Motor neuron (in vitro differentiated cells): ENCODE results near the gene GATA5. TPM values are rescaled to one million over a fixed set of nuclear protein-coding genes. Genes with fewer than 3 reads are reported as not detected.
"Not testable (repeated sequence)": the region's sequence is repeated elsewhere in the genome, so short reads cannot be mapped to it uniquely, and the experiment has no call there.

Source experiments
- ATAC-seq, 8 experiments: fragments of 200-7000 bp; cut with Tn5 transposase; replicated peaks in 6 of 8; 2 replicates each; pipeline ENCODE4 v1.8.0; 2021; ENCODE audit warnings: mild to moderate bottlenecking in 8 of 8, moderate library complexity in 8 of 8
- H3K27ac ChIP-seq, 2 donors: fragments of 250-450 bp; sonication (Bioruptor Pico); 2 replicates each; pipeline ENCODE4 v1.9.0; 2021; ENCODE audit warnings: antibody characterized with exemption in 2 of 2, mild to moderate bottlenecking in 2 of 2, moderate library complexity in 1 of 2
- H3K4me1 ChIP-seq, 2 donors: fragments of 250-450 bp; sonication (Bioruptor Pico); replicated peaks in 1 of 2; 2 replicates each; pipeline ENCODE4 v1.6.1; 2021; ENCODE audit warnings: antibody characterized with exemption in 2 of 2, mild to moderate bottlenecking in 2 of 2, moderate library complexity in 1 of 2
- H3K4me3 ChIP-seq, 5 donors: fragments of 250-450 bp; sonication (Bioruptor Pico); 2 replicates each; pipeline ENCODE4 v1.9.0; 2021; ENCODE audit warnings: antibody characterized with exemption in 5 of 5, mild to moderate bottlenecking in 5 of 5, moderate library complexity in 4 of 5
- WGBS, 10 experiments: fragments of 450-650 bp; shearing (Covaris generic); methylation state at CpG; one replicate each; pipeline ENCODE4 v1.0.0; 2022; 5-methylcytosine and 5-hydroxymethylcytosine counted together
- in situ Hi-C, 9 experiments: fragments of 400-800 bp; cut with MboI; loops; one replicate each; pipeline ENCODE4 v1.15.0; 2021; ENCODE audit warnings: low sequenced_read_pairs in 9 of 9, low pct_unique_long_range_greater_than_20kb in 2 of 9; ENCODE audit not compliant: unreplicated experiment in 9 of 9
- total RNA-seq, 8 experiments: library from RNA; unstranded; fragments of 300-600 nt; gene quantifications; 2 replicates each; pipeline versions ENCODE4 v1.2.3 to v1.2.4, GENCODE V29; 2022

The GATA5 gene
- total RNA-seq, 8 experiments from 2014 or later = 0.11 to 0.58 (median 0.19) TPM; not detected in 2

GRCh38 chr20:62493253-62493885, 17.6 kb upstream of the GATA5 start:
- no peak overlapping the region for H3K27ac ChIP-seq
- in situ Hi-C loops = loop anchor here in 4 of 9 experiments (10.0 to 25.0 kb wide), 2 partner anchors 119 to 121 kb away; no protein-coding TSS in a partner anchor
- WGBS, 10 experiments = 63 to 100% (median 81%) methylated on average over 1 to 7 of the region's 15 CpGs; no CpG with 5 or more reads in 5 of the 10 experiments
- peaks cover 17 to 24% of the 10 kb centered on the region in 2 donors for H3K4me1 ChIP-seq
- no peak for ATAC-seq
- H3K4me3 ChIP-seq = no peak overlapping the region

GRCh38 chr20:62492711-62493110, 16.9 kb upstream of the GATA5 start:
- Histone ChIP-seq H3K4me3 (no peak overlapping the region), H3K4me1 (peaks cover 17 to 25% of the 10 kb centered on the region in 2 donors), H3K27ac (no peak overlapping the region)
- 93 to 100% (median 100%) methylated on average over 1 to 3 of the region's 10 CpGs; no CpG with 5 or more reads in 7 of the 10 experiments for WGBS, 10 experiments
- in situ Hi-C loops = loop anchor here in 4 of 9 experiments (10.0 to 25.0 kb wide), 2 partner anchors 120 to 122 kb away; no protein-coding TSS in a partner anchor
- no peak for ATAC-seq

GRCh38 chr20:62490783-62491182, 15.0 kb upstream of the GATA5 start:
- in situ Hi-C loops = loop anchor here in 4 of 9 experiments (10.0 to 25.0 kb wide), 2 partner anchors 122 to 124 kb away; no protein-coding TSS in a partner anchor
- 6 to 92% (median 69%) methylated on average over 1 to 3 of the region's 4 CpGs; no CpG with 5 or more reads in 4 of the 10 experiments for WGBS, 10 experiments
- not testable (repeated sequence) for ATAC-seq

DNA sequence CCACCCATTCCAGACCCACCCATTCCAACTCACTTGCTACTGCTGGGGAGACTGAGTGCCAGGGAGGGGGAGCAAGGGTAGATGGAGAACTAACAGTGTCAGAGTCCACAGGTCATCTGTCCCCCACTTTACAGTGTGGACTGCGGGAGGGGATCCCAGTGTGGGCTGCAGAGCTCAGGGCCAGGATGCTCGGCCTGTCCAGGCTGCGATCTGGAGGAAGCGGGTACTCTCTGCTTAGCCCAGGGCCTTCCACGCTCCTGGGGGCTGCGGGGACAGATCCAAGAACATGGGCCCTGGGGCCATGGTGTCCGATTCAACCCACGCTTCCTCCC, 14.1 kb upstream of the GATA5 start:
- Histone ChIP-seq H3K4me1 (peaks cover 21 to 30% of the 10 kb centered on the region in 2 donors), H3K4me3 (no peak overlapping the region), H3K27ac (no peak overlapping the region)
- WGBS, 10 experiments = 40 to 90% methylated on average over 1 to 3 of the region's 8 CpGs; no CpG with 5 or more reads in 8 of the 10 experiments
- ATAC-seq = no peak
- in situ Hi-C loops = loop anchor here in 4 of 9 experiments (10.0 to 25.0 kb wide), 2 partner anchors 122 to 125 kb away; no protein-coding TSS in a partner anchor

More at GRCh38 chr20:62490783-62491182, 15.0 kb upstream of the GATA5 start:
- not testable (repeated sequence) for H3K27ac ChIP-seq, H3K4me3 ChIP-seq
- H3K4me1 ChIP-seq = peaks cover 15 to 30% of the 10 kb centered on the region in 2 donors

GRCh38 chr20:62489186-62489931, 13.6 kb upstream of the GATA5 start:
- H3K27ac ChIP-seq = no peak overlapping the region
- ATAC-seq = peak in 5 of 8 experiments; percentile 2 to 60 (median 9)
- H3K4me1 ChIP-seq = peaks cover 21 to 33% of the 10 kb centered on the region in 2 donors
- in situ Hi-C loops = loop anchor here in 2 of 9 experiments (25.0 kb wide), 1 partner anchor 123 kb away; no protein-coding TSS in a partner anchor
- no peak overlapping the region for H3K4me3 ChIP-seq
- WGBS, 10 experiments = 36 to 70% (median 70%) methylated on average over 2 to 15 of the region's 18 CpGs; no CpG with 5 or more reads in 7 of the 10 experiments

- no peak overlapping the region for H3K27ac ChIP-seq
- H3K4me1 ChIP-seq = peaks cover 21 to 33% of the 10 kb centered on the region in 2 donors
- no peak for ATAC-seq
- in situ Hi-C loops = loop anchor here in 2 of 9 experiments (25.0 kb wide), 1 partner anchor 124 kb away; no protein-coding TSS in a partner anchor
- no peak overlapping the region for H3K4me3 ChIP-seq
- WGBS, 10 experiments = 0 to 78% (median 65%) methylated on average over 1 to 2 of the region's 3 CpGs; no CpG with 5 or more reads in 5 of the 10 experiments
Observed at GRCh38 chr20:62488470-62488869, 12.7 kb upstream of the GATA5 start.

DNA sequence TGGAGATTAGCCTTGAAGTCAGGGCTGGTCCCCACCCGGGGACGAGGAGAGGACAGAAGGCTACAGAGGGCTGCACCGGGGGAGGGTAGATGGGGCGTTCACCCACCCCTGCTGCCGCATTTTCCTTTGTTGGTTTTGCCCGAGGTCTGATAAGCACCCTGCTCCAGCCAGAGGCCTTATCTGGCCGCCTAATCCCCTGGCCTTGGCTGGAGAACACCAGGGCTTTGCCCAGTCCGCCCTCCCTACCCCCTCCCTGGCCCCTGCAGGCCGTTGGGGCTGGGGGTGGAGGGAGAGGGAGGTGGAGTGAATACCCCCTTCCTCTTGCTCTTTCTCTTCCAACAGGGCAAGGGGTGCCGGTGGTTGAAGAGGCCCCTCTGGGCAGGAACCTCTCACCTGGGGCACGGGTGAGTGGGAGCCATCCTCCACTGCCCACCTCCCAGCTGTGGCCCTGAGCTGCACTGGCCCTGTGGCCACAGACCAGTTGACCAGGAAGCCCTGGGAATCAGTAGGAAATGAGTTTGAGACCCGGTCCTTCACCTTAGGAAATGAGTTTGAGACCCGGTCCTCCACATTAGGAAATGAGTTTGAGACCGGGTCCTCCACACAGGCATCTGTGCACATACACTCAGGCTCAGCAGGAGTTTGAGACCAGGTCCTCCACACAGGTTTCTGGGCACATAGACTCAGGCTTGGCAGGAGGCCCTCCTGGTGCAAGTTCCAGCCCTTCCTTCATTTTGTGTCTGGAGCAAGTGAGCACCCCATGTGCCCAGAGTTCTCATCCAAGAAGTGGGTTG, 12.0 kb upstream of the GATA5 start:
- in situ Hi-C loops = loop anchor here in 2 of 9 experiments (25.0 kb wide), 1 partner anchor 125 kb away; no protein-coding TSS in a partner anchor
- H3K27ac ChIP-seq = no peak overlapping the region
- no peak overlapping the region for H3K4me3 ChIP-seq
- ATAC-seq = peak in 1 of 8 experiments; percentile 10
- peaks cover 22 to 35% of the 10 kb centered on the region in 2 donors for H3K4me1 ChIP-seq
- 20 to 100% methylated on average over 1 of the region's 14 CpGs; no CpG with 5 or more reads in 8 of the 10 experiments for WGBS, 10 experiments

DNA sequence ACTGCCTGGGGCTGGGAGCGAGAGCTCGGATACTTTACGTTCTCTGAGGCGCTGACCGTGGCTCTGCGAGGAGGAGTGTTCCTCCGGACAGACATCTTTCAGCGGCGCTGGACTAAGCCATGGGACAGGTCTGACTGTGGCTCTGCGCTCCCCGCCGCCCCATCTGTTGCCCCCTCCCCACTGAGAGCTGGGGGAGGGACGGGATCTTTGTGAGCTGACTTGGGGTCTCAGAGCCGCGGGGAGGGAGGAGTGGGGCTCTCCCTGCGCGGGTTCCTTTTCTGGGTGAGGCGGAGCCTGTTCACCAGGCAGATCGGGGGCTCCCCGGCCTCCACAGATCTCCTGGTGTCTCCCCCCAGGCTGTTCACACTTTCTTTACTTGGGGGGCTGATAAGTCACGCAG, 11.3 kb upstream of the GATA5 start:
- Histone ChIP-seq H3K4me3 (no peak overlapping the region), H3K27ac (no peak overlapping the region), H3K4me1 (peaks cover 29 to 41% of the 10 kb centered on the region in 2 donors)
- peak in 2 of 8 experiments; percentile 7 to 19 for ATAC-seq
- 20 to 46% (median 23%) methylated on average over 1 to 5 of the region's 21 CpGs; no CpG with 5 or more reads in 6 of the 10 experiments for WGBS, 10 experiments
- in situ Hi-C loops = loop anchor here in 2 of 9 experiments (25.0 kb wide), 1 partner anchor 125 kb away; no protein-coding TSS in a partner anchor

DNA sequence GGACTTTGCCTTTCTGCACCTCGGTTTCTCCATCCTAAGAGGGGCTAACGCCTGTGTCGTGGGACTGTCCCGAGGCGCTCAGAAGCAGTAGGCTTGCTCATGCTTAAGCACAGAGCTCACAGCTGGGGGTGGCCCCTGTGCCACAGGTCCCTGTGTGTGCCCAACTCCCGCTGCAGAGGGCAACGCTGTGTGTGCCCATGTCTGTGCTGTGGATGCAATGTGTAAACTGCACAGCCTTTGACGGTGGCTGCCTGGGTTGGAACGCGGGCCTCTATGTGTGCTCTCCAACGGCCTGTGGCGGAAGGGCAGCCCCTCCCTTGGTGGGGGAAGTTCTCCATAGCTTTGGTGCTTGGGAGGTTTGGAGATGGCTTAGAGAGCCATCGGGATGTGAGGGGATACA, 10.7 kb upstream of the GATA5 start:
- Histone ChIP-seq H3K4me1 (peaks cover 35 to 47% of the 10 kb centered on the region in 2 donors), H3K27ac (peak overlapping the region in 1 of 2 donors; percentile 2), H3K4me3 (no peak overlapping the region)
- in situ Hi-C loops = loop anchor here in 2 of 9 experiments (25.0 kb wide), 1 partner anchor 126 kb away; no protein-coding TSS in a partner anchor
- peak in 5 of 8 experiments; percentile 13 to 25 (median 16) for ATAC-seq
- 0 to 80% (median 50%) methylated on average over 1 to 8 of the region's 13 CpGs; no CpG with 5 or more reads in 5 of the 10 experiments for WGBS, 10 experiments

DNA sequence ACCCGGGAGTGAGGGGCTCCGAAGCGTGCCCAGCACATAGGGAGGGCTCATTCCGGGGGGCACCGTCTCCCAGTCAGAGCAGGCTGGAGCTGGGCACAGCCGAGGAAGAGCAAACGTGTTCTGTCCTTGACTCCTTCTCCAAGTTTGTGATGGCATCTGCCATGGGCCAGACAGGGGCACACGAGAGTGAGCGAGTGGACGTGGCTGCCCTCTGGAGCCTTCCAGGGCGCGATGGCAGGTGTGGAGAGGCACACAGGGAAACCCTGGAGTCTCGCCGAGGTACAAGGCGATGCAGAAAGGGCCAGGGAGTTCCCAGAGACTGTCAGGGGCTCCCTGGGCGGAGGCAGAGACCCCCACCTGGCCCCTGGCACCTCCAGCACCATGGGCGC, 9.9 kb upstream of the GATA5 start:
- Histone ChIP-seq H3K4me1 (peaks cover 39 to 55% of the 10 kb centered on the region in 2 donors), H3K27ac (no peak overlapping the region), H3K4me3 (no peak overlapping the region)
- in situ Hi-C loops = loop anchor here in 2 of 9 experiments (25.0 kb wide), 1 partner anchor 127 kb away; no protein-coding TSS in a partner anchor
- WGBS, 10 experiments = 80 to 100% (median 94%) methylated on average over 1 to 3 of the region's 17 CpGs; no CpG with 5 or more reads in 6 of the 10 experiments
- no peak for ATAC-seq

DNA sequence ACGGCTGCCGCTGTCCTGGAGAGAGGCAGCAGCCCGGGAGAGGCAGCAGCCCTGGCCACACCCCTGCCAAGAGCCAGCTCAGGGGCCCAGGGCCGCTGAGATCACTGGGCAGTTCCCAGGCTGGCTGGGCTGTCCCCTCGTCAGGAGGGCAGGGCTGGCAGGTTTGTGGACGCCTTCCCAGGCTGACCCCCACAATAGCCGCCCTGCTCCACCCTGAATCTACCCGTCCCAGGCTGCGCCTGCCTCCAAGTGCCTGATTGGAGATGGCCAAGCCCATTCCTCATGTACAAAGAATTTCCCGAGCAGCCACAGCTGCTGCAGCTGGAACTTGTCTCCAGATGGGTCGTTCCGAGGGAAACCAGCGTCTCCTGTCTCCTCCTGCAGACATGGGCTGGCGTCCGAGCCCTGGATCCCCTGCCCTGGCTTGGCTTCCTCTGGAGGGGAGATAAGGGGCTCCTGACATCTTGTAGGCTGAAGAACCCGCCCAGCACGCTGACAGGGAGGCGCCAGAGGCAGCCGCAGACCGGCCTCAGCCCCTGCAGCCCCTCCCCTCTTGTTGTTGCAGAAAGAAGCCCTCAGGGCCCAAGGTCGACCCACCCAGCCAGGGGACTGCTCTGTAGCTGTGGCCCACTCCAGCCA, 9.4 kb upstream of the GATA5 start:
- H3K4me1 ChIP-seq = peaks cover 44 to 61% of the 10 kb centered on the region in 2 donors

More for the DNA sequence above, 9.4 kb upstream of the GATA5 start:
- WGBS, 10 experiments = 17 to 50% (median 30%) methylated on average over 1 to 9 of the region's 21 CpGs; no CpG with 5 or more reads in 6 of the 10 experiments
- peak; percentile 36 to 84 (median 66) for ATAC-seq
- in situ Hi-C loops = loop anchor here in 2 of 9 experiments (25.0 kb wide), 1 partner anchor 127 kb away; no protein-coding TSS in a partner anchor
- Histone ChIP-seq H3K4me3 (no peak overlapping the region), H3K27ac (no peak overlapping the region)
